Activated CD4-positive, alpha-beta T cell treated with anti-CD3 and anti-CD28 coated beads, Interleukin-2, amount 10 ng/mL, durations not matched to agents 7 days and 5 days (primary cell): ENCODE measurements around the gene KIAA0825. TPM values are rescaled to one million over a fixed set of nuclear protein-coding genes. Genes with fewer than 3 reads are reported as not detected.

Experiments used
- CTCF ChIA-PET: fragments of 350-600 bp; sonication (Branson Sonifier 250); formaldehyde crosslinking; loops from one replicate; lab custom pipeline; 2021; ENCODE audit warnings: antibody characterized with exemption; lab: Charles Lee
- POLR2A ChIA-PET: fragments of 350-600 bp; sonication (Branson Sonifier 250); formaldehyde crosslinking; loops from one replicate; lab custom pipeline; 2021; ENCODE audit warnings: antibody characterized with exemption; lab: Charles Lee
- DNase-seq: peaks from one replicate; pipeline ENCODE4 v3.0.0-alpha.2; 2020
- H3K27ac Mint-ChIP-seq: one replicate; pipeline ENCODE4 v1.8.0; 2021; ENCODE audit warnings: mild to moderate bottlenecking, moderate library complexity, mixed read lengths
- H3K27me3 Mint-ChIP-seq: one replicate; pipeline ENCODE4 v1.8.0; 2021; ENCODE audit warnings: mixed read lengths
- H3K36me3 Mint-ChIP-seq: one replicate; pipeline ENCODE4 v1.8.0; 2021; ENCODE audit warnings: low read depth, mixed read lengths
- H3K4me1 Mint-ChIP-seq: one replicate; pipeline ENCODE4 v1.8.0; 2021; ENCODE audit warnings: mixed read lengths
- H3K4me3 Mint-ChIP-seq: one replicate; pipeline ENCODE4 v1.8.0; 2021; ENCODE audit warnings: mild to moderate bottlenecking, moderate library complexity, mixed read lengths
- H3K9me3 Mint-ChIP-seq: one replicate; pipeline ENCODE4 v1.8.0; 2021; ENCODE audit warnings: mixed read lengths
- total RNA-seq, 2 experiments: library from RNA; stranded (reverse); gene quantifications; one replicate each; pipeline ENCODE4 v1.2.3, GENCODE V29; 2021

KIAA0825 gene
- total RNA-seq, 2 experiments from 2014 or later: 2.1 to 2.7 TPM

DNA sequence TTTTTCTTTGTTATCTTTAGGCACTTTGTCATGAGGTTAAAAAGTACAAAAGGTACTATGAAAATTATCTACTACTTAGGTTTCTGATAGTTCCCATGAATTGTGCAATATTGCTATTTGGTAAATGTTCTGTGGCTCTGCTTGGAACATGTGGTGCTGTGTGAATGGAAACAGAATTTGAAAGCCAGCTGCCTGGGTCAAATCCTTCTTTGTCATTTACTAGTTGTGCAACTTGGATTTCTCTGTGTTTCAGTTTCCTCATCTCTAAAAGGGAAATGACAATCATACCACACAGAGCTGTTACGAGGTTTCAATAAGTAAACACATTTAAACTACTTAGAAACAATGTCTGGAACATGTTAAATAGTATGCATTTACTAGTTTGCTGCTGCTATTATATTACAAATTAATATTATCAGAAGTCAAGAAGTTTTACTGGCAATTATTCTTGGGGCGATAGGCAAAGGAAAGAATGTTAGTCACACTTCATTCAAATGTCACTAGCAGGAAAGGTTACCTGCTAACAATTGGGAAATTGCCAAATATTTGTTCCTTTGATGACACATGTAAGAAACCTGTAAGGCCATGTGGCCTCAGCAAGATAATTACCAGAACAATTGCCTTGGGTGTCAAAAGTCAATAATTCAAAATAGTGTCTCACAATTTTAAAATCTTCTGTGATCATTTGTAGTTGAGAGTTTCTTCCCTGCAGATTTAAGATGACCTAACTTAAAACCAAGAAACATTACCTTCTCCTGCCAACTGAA, 184.8 kb downstream of the KIAA0825 start:
- H3K27me3 Mint-ChIP-seq: no peaks in the 10 kb centered on the region
- CTCF ChIA-PET: no interaction called here
- H3K27ac Mint-ChIP-seq: no peak overlapping the region
- peaks cover 2% of the 10 kb centered on the region for H3K9me3 Mint-ChIP-seq
- DNase-seq: no peak
- POLR2A ChIA-PET: no interaction called here
- H3K36me3 Mint-ChIP-seq: no peaks in the 10 kb centered on the region
- H3K4me1 Mint-ChIP-seq: peaks cover 4% of the 10 kb centered on the region
- H3K4me3 Mint-ChIP-seq: no peak overlapping the region

DNA sequence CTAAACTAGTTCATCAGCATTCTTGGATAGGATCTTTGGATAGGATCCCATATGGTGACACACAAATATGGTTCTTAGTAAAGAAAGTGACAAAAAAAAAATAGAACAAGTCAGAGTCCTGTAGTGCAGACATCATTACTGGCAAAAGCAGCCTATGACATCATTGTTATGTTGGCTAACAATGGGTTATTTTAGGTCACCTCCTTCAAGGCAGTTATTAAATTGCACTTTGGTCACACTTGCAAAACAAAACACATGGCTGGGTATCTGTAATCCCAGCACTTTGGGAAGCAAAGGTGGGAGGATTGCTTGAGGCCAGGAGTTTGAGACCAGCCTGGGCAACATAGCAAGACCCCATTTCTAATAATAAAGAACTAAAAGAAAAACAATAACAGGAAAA, 185.9 kb downstream of the KIAA0825 start:
- Mint-ChIP-seq H3K27me3 (no peaks in the 10 kb centered on the region), H3K4me3 (no peak overlapping the region), H3K27ac (no peak overlapping the region), H3K4me1 (peaks cover 4% of the 10 kb centered on the region), H3K9me3 (peaks cover 9% of the 10 kb centered on the region), H3K36me3 (no peaks in the 10 kb centered on the region)
- ChIA-PET POLR2A (no interaction called here), CTCF (no interaction called here)
- no peak for DNase-seq

DNA sequence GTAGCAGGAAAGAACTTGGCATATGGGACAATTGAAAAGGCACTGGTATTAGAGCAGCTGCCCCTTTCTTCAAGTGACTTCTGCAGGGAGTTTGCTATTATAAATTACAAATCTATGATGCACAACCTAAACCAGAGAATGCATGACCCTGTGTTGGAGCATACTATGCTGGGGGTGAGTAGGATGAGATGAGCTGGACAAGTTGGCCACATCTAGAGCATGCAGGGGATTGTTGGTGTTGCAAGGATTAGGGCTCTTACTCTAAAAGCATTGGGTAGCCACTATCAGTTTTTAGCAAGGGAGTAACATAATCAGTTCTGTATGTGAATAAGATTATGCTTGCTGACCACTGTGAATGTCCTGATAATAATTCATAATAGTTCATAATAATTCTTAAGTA, 186.7 kb downstream of the KIAA0825 start:
- POLR2A ChIA-PET: no interaction called here
- Mint-ChIP-seq H3K9me3 (peaks cover 9% of the 10 kb centered on the region), H3K27me3 (no peaks in the 10 kb centered on the region), H3K27ac (no peak overlapping the region), H3K4me1 (peaks cover 4% of the 10 kb centered on the region), H3K4me3 (no peak overlapping the region), H3K36me3 (no peaks in the 10 kb centered on the region)
- CTCF ChIA-PET: no interaction called here
- no peak for DNase-seq

DNA sequence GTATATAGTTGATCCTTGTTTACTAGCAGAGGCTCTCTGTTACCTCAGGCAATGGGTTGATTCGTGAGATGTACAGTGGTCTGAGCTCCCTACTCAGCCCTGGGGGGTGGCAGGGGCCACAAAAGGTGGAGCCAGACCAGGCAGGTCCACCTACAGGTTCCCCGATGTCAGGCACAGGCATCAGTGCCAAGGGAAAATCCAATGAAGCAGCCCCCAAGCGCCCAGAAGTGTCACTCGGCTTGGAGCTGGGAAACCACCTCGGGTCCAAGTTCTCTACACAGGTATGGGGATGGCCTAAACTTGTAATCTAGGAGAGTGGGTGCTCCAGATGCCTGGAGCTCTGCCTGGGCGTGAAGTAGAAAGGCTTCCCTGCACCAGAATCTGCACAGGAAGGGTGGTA, 188.8 kb downstream of the KIAA0825 start:
- H3K4me1 Mint-ChIP-seq: peaks cover 4% of the 10 kb centered on the region
- H3K36me3 Mint-ChIP-seq: no peaks in the 10 kb centered on the region
- no peak overlapping the region for H3K27ac Mint-ChIP-seq
- peaks cover 9% of the 10 kb centered on the region for H3K9me3 Mint-ChIP-seq
- ChIA-PET CTCF (interaction anchor here (1.9 kb wide), 1 partner anchor 10 kb away, joined by 5 read pairs; no protein-coding TSS in a partner anchor), POLR2A (no interaction called here)
- H3K27me3 Mint-ChIP-seq: no peaks in the 10 kb centered on the region
- no peak overlapping the region for H3K4me3 Mint-ChIP-seq
- DNase-seq: no peak

DNA sequence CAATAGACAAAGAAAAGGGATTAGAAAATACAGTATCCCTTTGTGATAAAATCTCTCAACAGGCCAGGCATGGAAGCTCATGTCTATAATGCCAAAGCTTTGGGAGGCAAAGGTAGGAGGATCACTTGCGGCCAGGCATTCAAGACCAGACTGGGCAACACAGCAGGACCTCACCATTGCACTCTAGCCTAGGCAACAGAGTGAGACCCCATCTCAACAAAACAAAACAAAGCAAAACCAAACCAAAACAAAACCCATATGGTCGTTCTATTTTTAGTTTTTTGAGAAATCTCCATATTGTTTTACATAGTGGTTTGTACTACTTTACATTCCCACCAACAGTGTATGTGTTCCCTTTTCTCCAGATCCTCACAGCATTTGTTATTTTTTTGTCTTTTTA, 193.0 kb downstream of the KIAA0825 start:
- ChIA-PET CTCF (no interaction called here), POLR2A (no interaction called here)
- no peak overlapping the region for H3K27ac Mint-ChIP-seq
- no peaks in the 10 kb centered on the region for H3K4me1 Mint-ChIP-seq
- peaks cover 7% of the 10 kb centered on the region for H3K9me3 Mint-ChIP-seq
- H3K4me3 Mint-ChIP-seq: no peak overlapping the region
- no peak for DNase-seq
- H3K36me3 Mint-ChIP-seq: no peaks in the 10 kb centered on the region
- H3K27me3 Mint-ChIP-seq: no peaks in the 10 kb centered on the region

DNA sequence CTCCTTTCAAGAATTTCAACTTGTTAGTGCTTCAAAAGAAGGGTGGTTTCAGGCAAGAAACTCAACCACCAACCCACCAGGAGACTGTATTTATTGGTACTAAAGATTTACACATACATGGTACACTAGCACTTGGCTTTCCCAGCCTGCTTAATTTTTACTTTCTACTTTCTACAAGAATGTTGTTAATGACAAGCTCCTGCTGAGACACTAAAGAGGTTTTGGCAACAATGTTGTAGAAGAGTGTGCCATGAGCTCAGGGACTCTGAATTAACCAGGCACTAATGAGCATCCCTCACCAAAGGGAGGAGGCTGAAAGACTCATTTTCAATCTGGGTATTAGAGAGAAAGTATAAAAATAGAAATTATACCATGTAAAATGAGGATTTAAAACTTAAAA, 195.0 kb downstream of the KIAA0825 start:
- ChIA-PET CTCF (no interaction called here), POLR2A (no interaction called here)
- no peaks in the 10 kb centered on the region for H3K27me3 Mint-ChIP-seq
- H3K4me1 Mint-ChIP-seq: no peaks in the 10 kb centered on the region
- DNase-seq: no peak
- no peak overlapping the region for H3K27ac Mint-ChIP-seq
- H3K9me3 Mint-ChIP-seq: peaks cover 6% of the 10 kb centered on the region
- no peak overlapping the region for H3K4me3 Mint-ChIP-seq
- H3K36me3 Mint-ChIP-seq: no peaks in the 10 kb centered on the region

DNA sequence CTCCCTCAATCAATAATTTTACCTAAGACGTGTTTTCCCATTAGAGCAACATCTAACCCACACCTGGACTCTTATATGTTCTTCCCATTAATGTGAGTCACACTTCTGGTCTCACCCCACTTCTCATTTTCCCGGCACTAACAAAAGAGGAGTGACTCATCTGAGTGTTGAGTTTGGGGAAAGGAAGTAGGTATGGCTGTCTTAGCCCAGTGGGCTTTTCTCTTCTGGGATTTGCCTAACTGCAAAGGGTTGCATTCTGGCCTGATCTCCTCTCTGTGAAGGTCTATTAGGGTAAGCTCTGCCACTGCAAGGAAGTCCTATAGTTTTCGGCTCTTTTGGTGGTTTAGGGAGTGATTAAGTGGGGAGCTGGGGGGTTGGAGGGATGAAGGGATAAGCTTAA, 195.6 kb downstream of the KIAA0825 start:
- H3K27ac Mint-ChIP-seq: no peak overlapping the region
- POLR2A ChIA-PET: no interaction called here
- no peaks in the 10 kb centered on the region for H3K36me3 Mint-ChIP-seq
- CTCF ChIA-PET: no interaction called here
- H3K27me3 Mint-ChIP-seq: no peaks in the 10 kb centered on the region
- H3K4me1 Mint-ChIP-seq: no peaks in the 10 kb centered on the region
- peaks cover under 1% of the 10 kb centered on the region for H3K9me3 Mint-ChIP-seq
- DNase-seq: no peak
- H3K4me3 Mint-ChIP-seq: no peak overlapping the region

DNA sequence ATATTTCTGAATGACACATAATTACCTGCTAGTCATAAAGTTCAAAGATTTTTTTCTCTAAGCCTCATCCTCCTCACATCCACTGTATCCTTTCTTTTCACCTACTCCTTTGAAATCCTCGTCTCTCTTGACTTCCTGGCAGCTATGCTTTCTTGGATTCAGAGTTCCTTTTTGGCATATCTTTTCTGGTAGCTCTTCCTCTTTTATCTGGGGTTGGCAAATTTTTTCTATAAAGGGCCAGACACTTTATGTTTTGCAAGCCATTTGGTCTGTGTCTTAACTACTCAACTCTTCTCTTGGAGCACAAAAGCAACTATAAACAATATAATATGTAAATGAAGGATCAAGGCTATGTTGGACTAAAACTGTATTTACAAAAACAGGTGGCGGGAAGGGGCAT, 197.5 kb downstream of the KIAA0825 start:
- Mint-ChIP-seq H3K9me3 (no peaks in the 10 kb centered on the region), H3K27me3 (no peaks in the 10 kb centered on the region), H3K27ac (no peak overlapping the region), H3K36me3 (no peaks in the 10 kb centered on the region), H3K4me1 (no peaks in the 10 kb centered on the region), H3K4me3 (no peak overlapping the region)
- POLR2A ChIA-PET: no interaction called here
- CTCF ChIA-PET: no interaction called here
- DNase-seq: no peak

DNA sequence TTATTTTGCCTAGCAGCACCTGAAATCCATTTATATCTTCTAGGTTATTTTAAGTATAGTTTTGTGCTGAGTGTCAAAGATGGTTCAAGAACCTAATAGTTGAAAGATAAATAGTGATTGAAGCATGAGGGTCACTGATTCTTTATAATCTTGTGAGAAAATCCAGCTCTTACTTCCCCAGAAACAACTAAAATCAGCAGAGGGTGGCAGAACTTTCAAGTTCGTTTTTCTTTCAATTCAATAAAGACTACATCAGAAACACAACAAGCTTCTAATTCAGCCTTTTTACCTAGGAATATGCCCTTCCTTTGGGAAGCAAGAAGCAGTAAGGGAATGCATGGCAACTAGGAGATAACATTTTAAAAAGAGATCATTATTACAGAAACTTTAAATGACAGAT, 202.6 kb downstream of the KIAA0825 start:
- Mint-ChIP-seq H3K27ac (no peak overlapping the region), H3K4me1 (no peaks in the 10 kb centered on the region), H3K4me3 (no peak overlapping the region), H3K36me3 (peaks cover 2% of the 10 kb centered on the region), H3K9me3 (no peaks in the 10 kb centered on the region), H3K27me3 (no peaks in the 10 kb centered on the region)
- ChIA-PET POLR2A (no interaction called here), CTCF (no interaction called here)
- no peak for DNase-seq

DNA sequence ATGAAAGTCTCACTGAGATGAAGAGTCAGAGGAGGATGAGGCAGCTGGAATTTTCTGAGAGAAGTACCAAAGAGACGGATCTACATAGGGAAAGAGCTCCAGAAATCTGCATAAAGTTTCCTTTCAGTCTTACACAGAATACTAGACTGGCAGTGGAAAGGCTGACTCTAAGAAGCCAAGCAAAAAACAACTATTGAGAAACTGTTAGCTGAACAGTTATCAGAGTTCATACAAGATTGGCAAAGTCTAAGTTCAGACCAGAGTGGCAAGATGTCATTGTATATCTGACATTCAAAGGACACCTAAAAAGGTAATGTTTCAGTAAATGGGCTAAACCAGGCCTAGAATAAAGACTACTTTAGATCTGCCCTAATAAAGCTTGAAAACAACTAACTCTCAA, 209.0 kb downstream of the KIAA0825 start:
- POLR2A ChIA-PET: no interaction called here
- no peaks in the 10 kb centered on the region for H3K4me1 Mint-ChIP-seq
- H3K27me3 Mint-ChIP-seq: no peaks in the 10 kb centered on the region
- H3K36me3 Mint-ChIP-seq: peaks cover 2% of the 10 kb centered on the region
- H3K9me3 Mint-ChIP-seq: peaks cover 2% of the 10 kb centered on the region
- no peak overlapping the region for H3K27ac Mint-ChIP-seq
- no peak for DNase-seq
- no peak overlapping the region for H3K4me3 Mint-ChIP-seq
- CTCF ChIA-PET: interaction anchor here (0.6 kb wide), 1 partner anchor 154 kb away, joined by 3 read pairs; no protein-coding TSS in a partner anchor

DNA sequence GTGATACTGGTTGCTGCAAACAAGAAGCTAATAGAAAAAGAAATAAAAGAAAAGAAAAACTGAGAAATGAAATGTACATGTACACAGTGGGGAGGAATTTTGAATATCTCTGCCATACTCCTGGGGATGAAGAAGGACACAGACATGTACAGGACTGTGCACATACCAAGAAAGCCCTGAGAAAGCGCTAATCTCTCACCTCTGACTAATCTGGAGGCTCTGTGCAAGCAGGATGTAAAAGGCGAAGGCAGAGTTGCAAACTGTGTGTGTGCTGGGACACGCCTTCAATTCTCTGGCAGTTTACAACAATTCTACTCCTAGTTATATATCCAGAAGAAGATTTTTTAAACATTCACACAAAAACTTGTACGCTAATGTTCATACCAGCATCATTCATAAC, 211.4 kb downstream of the KIAA0825 start:
- POLR2A ChIA-PET: no interaction called here
- no peak for DNase-seq
- Mint-ChIP-seq H3K36me3 (peaks cover 2% of the 10 kb centered on the region), H3K9me3 (peaks cover 2% of the 10 kb centered on the region), H3K27ac (no peak overlapping the region), H3K4me1 (no peaks in the 10 kb centered on the region), H3K4me3 (no peak overlapping the region), H3K27me3 (no peaks in the 10 kb centered on the region)
- CTCF ChIA-PET: no interaction called here

DNA sequence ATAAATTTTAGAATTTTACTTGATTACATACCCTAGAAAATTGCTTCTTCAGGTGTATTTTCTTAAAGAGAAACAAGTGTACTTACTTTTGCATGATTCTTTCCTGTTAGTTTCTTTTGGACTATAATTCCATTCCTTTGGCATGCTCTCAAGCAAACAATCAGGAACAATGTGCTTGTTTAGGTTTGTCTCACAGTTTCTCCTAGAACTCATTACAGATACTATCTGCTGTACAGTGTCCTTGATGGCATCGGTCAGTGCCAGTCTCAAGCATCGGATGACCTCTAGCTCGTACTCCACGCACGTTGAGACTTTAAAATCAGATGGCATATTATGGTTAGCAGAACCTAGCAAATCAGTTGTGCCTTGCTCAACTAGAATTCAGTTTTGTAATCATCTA, 214.9 kb downstream of the KIAA0825 start:
- POLR2A ChIA-PET: no interaction called here
- no peaks in the 10 kb centered on the region for H3K36me3 Mint-ChIP-seq
- CTCF ChIA-PET: no interaction called here

DNA sequence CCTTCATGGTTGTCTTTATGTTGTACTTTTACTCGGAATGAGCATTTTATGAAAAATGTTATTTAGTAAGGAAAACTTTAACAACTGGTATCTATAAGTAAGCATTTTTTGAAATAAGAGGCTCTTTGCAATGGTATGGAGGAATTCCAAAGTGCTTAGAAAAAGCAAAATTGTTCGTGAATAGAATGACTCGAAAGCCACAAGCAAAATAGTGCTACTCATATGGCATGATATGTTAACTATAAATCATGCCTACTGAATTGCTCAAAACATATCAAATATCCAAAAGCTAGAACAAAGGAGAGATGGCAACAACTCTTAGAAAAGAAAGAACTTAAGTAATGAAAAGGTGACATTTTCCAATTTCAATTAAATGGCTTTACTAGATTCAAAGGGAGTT, 216.3 kb downstream of the KIAA0825 start:
- no peak for DNase-seq
- Mint-ChIP-seq H3K36me3 (no peaks in the 10 kb centered on the region), H3K9me3 (no peaks in the 10 kb centered on the region), H3K27ac (no peak overlapping the region), H3K4me1 (no peaks in the 10 kb centered on the region), H3K27me3 (no peaks in the 10 kb centered on the region), H3K4me3 (no peak overlapping the region)
- ChIA-PET POLR2A (no interaction called here), CTCF (no interaction called here)

More for the DNA sequence above, 214.9 kb downstream of the KIAA0825 start:
- Mint-ChIP-seq H3K4me1 (no peaks in the 10 kb centered on the region), H3K4me3 (no peak overlapping the region), H3K27ac (no peak overlapping the region), H3K9me3 (no peaks in the 10 kb centered on the region), H3K27me3 (no peaks in the 10 kb centered on the region)
- DNase-seq: no peak

DNA sequence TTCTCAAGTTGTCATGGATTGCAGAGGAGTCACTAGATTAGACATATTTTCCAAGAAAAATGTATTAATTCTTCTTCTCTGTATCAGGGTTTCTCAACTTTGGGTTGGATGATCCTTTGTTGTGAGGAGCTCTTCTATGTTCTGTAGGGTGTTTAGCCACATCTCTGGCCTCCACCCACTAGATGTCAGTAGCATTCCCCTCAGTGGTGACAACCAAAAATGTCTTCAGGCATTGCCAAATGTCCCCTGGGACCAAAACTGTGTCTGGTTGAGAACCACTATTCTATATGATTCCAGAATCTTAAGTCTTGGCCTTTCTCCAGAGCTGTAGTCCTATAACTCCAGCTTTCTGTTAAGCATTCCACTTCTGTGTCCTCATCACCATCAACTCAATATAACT, 220.9 kb downstream of the KIAA0825 start:
- POLR2A ChIA-PET: no interaction called here
- H3K36me3 Mint-ChIP-seq: no peaks in the 10 kb centered on the region
- H3K9me3 Mint-ChIP-seq: no peaks in the 10 kb centered on the region
- H3K4me3 Mint-ChIP-seq: no peak overlapping the region
- no peaks in the 10 kb centered on the region for H3K27me3 Mint-ChIP-seq
- no peak for DNase-seq
- CTCF ChIA-PET: interaction anchor here (1.0 kb wide), 1 partner anchor 10 kb away, joined by 4 read pairs; no protein-coding TSS in a partner anchor
- H3K4me1 Mint-ChIP-seq: no peaks in the 10 kb centered on the region
- H3K27ac Mint-ChIP-seq: no peak overlapping the region
